ENCODE measurements around the gene LARP6.

DNA sequence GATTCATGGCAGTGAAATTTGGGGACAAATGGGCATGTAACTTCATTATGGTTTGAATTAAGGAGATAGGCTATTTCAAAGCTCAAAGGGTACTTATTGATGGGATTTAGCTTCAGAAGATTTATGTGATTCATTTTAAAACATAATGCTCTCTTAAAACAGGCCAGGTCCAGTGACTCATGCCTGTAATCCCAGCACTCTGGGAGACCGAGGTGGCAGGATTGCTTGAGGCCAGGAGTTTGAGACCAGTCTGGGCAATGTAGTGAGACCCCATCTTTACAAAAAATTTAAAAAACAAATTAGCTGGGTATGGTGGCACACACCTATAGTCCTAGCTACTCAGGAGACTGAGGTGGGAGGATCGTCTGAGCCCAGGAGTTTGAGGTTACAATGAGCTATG is 26.8 kb upstream of the LARP6 start:
- TF ChIP-seq EZH2 (IDR thresholded peaks at IDR 0.05; ENCODE audit: borderline replicate concordance, insufficient read depth, low read depth, low read length, poor library complexity, severe bottlenecking), result no peak
- TF ChIP-seq, protein P1, sequence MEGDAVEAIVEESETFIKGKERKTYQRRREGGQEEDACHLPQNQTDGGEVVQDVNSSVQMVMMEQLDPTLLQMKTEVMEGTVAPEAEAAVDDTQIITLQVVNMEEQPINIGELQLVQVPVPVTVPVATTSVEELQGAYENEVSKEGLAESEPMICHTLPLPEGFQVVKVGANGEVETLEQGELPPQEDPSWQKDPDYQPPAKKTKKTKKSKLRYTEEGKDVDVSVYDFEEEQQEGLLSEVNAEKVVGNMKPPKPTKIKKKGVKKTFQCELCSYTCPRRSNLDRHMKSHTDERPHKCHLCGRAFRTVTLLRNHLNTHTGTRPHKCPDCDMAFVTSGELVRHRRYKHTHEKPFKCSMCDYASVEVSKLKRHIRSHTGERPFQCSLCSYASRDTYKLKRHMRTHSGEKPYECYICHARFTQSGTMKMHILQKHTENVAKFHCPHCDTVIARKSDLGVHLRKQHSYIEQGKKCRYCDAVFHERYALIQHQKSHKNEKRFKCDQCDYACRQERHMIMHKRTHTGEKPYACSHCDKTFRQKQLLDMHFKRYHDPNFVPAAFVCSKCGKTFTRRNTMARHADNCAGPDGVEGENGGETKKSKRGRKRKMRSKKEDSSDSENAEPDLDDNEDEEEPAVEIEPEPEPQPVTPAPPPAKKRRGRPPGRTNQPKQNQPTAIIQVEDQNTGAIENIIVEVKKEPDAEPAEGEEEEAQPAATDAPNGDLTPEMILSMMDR (IDR thresholded peaks at IDR 0.05), result no peak
